HepG2 (cell line): Measurements from ENCODE around the gene YIF1B. TPM values are rescaled to one million over a fixed set of nuclear protein-coding genes. Genes with fewer than 3 reads are reported as not detected.

ENCODE experiments used
- ATAC-seq: fragments of 200-7000 bp; cut with Tn5 transposase; 3 replicates; pipeline ENCODE4 v1.9.1; 2020; ENCODE audit warnings: mild to moderate bottlenecking, moderate library complexity
- BruUV-seq: library from RNA; stranded (reverse); fragments of 400-500 nt; replicated peaks from 2 replicates; lab custom pipeline; 2021; lab: Mats Ljungman, UMichigan
- CTCF ChIA-PET: fragments of 300-600 bp; formaldehyde crosslinking; extraction: SDS; loops from one replicate; lab custom pipeline; 2021; ENCODE audit warnings: low total read pairs, inconsistent platforms, low intra/inter-chr PET ratio; lab: Yijun Ruan, JAX
- POLR2A ChIA-PET: fragments of 350-600 bp; sonication (Branson Sonifier 250); formaldehyde crosslinking; loops from one replicate; lab custom pipeline; 2020; ENCODE audit warnings: antibody characterized with exemption, inconsistent platforms; lab: Yijun Ruan, JAX
- DNase-seq: peaks from one replicate; pipeline ENCODE4 v3.0.0-alpha.2; 2015; ENCODE audit warnings: low spot score
- FAIRE-seq: peaks from 3 replicates; lab custom pipeline; 2011; peaks lifted over from hg19 to GRCh38; lab: Jason Lieb, UNC
- H2AFZ ChIP-seq: one replicate; pipeline ENCODE4 v1.6.1; 2011; ENCODE audit warnings: low read length, inconsistent platforms
- H3K27ac ChIP-seq: fragments of 300-600 bp; 3 replicates; pipeline ENCODE4 v1.8.0; 2011; ENCODE audit warnings: mixed run types, mild to moderate bottlenecking, mixed read lengths, low read length, inconsistent platforms; ENCODE audit not compliant: insufficient read depth; ENCODE audit errors: extremely low read length
- H3K27me3 ChIP-seq, 2 experiments: fragments of 200-600 bp in 1 of 2; 2 replicates in 1 of 2; 3 replicates in 1 of 2; pipeline versions ENCODE4 v1.6.0 to v1.8.0; 2011; ENCODE audit warnings: low read length in 2 of 2, mild to moderate bottlenecking in 2 of 2, moderate library complexity in 2 of 2, inconsistent platforms in 1 of 2; ENCODE audit not compliant: insufficient read depth in 2 of 2, control insufficient read depth in 1 of 2
- H3K36me3 ChIP-seq, 2 experiments: fragments of 200-600 bp in 1 of 2; replicated peaks in 1 of 2; 2 replicates in 1 of 2; 3 replicates in 1 of 2; pipeline versions ENCODE4 v1.5.1 to v1.8.0; 2011; ENCODE audit warnings: low read length in 2 of 2, inconsistent platforms in 1 of 2; ENCODE audit not compliant: insufficient read depth in 2 of 2, control insufficient read depth in 1 of 2
- H3K4me1 ChIP-seq: 2 replicates; pipeline ENCODE4 v1.5.1; 2012; ENCODE audit warnings: low read length, inconsistent platforms; ENCODE audit not compliant: insufficient read depth
- H3K4me2 ChIP-seq: 2 replicates; pipeline ENCODE4 v1.6.0; 2011; ENCODE audit warnings: low read depth, low read length, inconsistent platforms
- H3K4me3 ChIP-seq, 3 experiments: fragments of 200-600 bp in 1 of 3; sonication (generic), shearing (Covaris generic) in 1 of 3; replicated peaks in 1 of 3; 2 replicates each; pipeline ENCODE4 v1.5.1; 2011 to 2016; ENCODE audit warnings: low read length in 3 of 3, inconsistent platforms in 2 of 3, low read depth in 2 of 3, mild to moderate bottlenecking in 2 of 3, control low read depth in 1 of 3, mixed read lengths in 1 of 3; ENCODE audit not compliant: insufficient read depth in 1 of 3
- H3K79me2 ChIP-seq: one replicate; pipeline ENCODE4 v1.6.1; 2011; ENCODE audit warnings: low read length, inconsistent platforms; ENCODE audit not compliant: insufficient read depth
- H3K9ac ChIP-seq: 2 replicates; pipeline ENCODE4 v1.6.0; 2011; ENCODE audit warnings: mild to moderate bottlenecking, low read depth, low read length, inconsistent platforms; ENCODE audit not compliant: insufficient read depth
- H3K9me3 ChIP-seq: 2 replicates; pipeline ENCODE4 v1.5.1; 2012; ENCODE audit warnings: mild to moderate bottlenecking, low read length
- H4K20me1 ChIP-seq: 2 replicates; pipeline ENCODE4 v1.6.0; 2011; ENCODE audit warnings: inconsistent platforms, mild to moderate bottlenecking, low read length, moderate library complexity; ENCODE audit not compliant: insufficient read depth
- CBX5 ChIP-seq: sonication (generic); formaldehyde crosslinking; IDR thresholded peaks from 2 replicates; pipeline ENCODE4 v1.4.0; 2020; ENCODE audit warnings: missing genetic modification reagents, borderline replicate concordance
- CCDC6 ChIP-seq: sonication (generic); formaldehyde crosslinking; IDR thresholded peaks from 2 replicates; pipeline ENCODE4 v1.8.1; 2022; ENCODE audit warnings: mild to moderate bottlenecking, missing genetic modification reagents, moderate library complexity
- DPF2 ChIP-seq: sonication (generic); formaldehyde crosslinking; IDR thresholded peaks from 2 replicates; pipeline ENCODE4 v1.4.0; 2020; ENCODE audit warnings: mild to moderate bottlenecking, low read depth, missing genetic modification reagents, borderline replicate concordance
- HNRNPLL ChIP-seq: fragments of 200-400 bp; formaldehyde crosslinking; IDR thresholded peaks from 2 replicates; pipeline ENCODE4 v1.6.1; 2017; ENCODE audit warnings: mild to moderate bottlenecking, low read depth, low read length; ENCODE audit not compliant: poor library complexity, severe bottlenecking
- HOXA5 ChIP-seq: sonication (generic); formaldehyde crosslinking; IDR thresholded peaks from 2 replicates; pipeline ENCODE4 v1.4.0; 2020; ENCODE audit warnings: missing genetic modification reagents
- KDM2A ChIP-seq: sonication (generic); formaldehyde crosslinking; IDR thresholded peaks from 2 replicates; pipeline ENCODE4 v1.4.0; 2020; ENCODE audit warnings: low read depth, missing genetic modification reagents, borderline replicate concordance
- NCOA2 ChIP-seq: sonication (generic); formaldehyde crosslinking; IDR thresholded peaks from 2 replicates; pipeline ENCODE4 v1.8.0; 2022; ENCODE audit warnings: inconsistent platforms
- ZNF205 ChIP-seq: IDR thresholded peaks from 2 replicates; pipeline ENCODE4 v1.6.1; 2018; ENCODE audit warnings: missing biosample characterization, missing genetic modification reagents
- ZNF562 ChIP-seq: sonication (generic); formaldehyde crosslinking; IDR thresholded peaks from 2 replicates; pipeline ENCODE4 v1.8.0; 2022; ENCODE audit warnings: missing genetic modification reagents, borderline replicate concordance
- ZNF672 ChIP-seq: sonication (generic); formaldehyde crosslinking; IDR thresholded peaks from 2 replicates; pipeline ENCODE4 v1.8.1; 2022; ENCODE audit warnings: missing genetic modification reagents
- WGBS: methylation state at CpG from one replicate; pipeline ENCODE4 v1.1.6; 2017; ENCODE audit warnings: low lambda C conversion rate; 5-methylcytosine and 5-hydroxymethylcytosine counted together
- in situ Hi-C: cut with HindIII; loops from 2 replicates; pipeline ENCODE4 v1.10.0; 2017; ENCODE audit warnings: low pct_unique_long_range_greater_than_20kb; ENCODE audit not compliant: extremely low pct_ligation_motif_present
- intact Hi-C: fragments of 100-400 bp; cut with micrococcal nuclease; formaldehyde crosslinking; loops from one replicate; pipeline ENCODE4 v1.10.0; 2022; ENCODE audit not compliant: unreplicated experiment
- polyA plus RNA-seq, 8 experiments: library from polyadenylated mRNA; depleted of rRNA in 3 of 8; stranded (reverse) in 7 of 8; unstranded in 1 of 8; fragments of >200 nt; fragmentation: Illumina TruSeq in 4 of 8; extraction: Trizol in 4 of 8; gene quantifications; 2 replicates each; pipeline versions ENCODE4 v1.2.1 to v1.2.3, GENCODE V29; 2011 to 2016; ENCODE audit warnings: low read depth in 4 of 8, missing spikeins in 1 of 8, mixed read lengths in 1 of 8; ENCODE audit not compliant: insufficient read depth in 1 of 8
- total RNA-seq, 5 experiments: library from RNA; depleted of rRNA; stranded (reverse); fragments of >200 nt; fragmentation: Illumina TruSeq; extraction: Trizol; gene quantifications; 2 replicates each; pipeline ENCODE4 v1.2.3, GENCODE V29; 2016; ENCODE audit warnings: low read depth in 1 of 5
- TF ChIP-seq, protein P1 (sequence below): sonication (generic); formaldehyde crosslinking; IDR thresholded peaks from 2 replicates; pipeline ENCODE4 v1.4.0; 2020; ENCODE audit warnings: missing genetic modification reagents
- TF ChIP-seq, protein P2 (sequence below): sonication (generic); formaldehyde crosslinking; IDR thresholded peaks from 2 replicates; pipeline ENCODE4 v1.8.0; 2023; ENCODE audit warnings: mild to moderate bottlenecking, missing genetic modification reagents

Gene YIF1B
- total and polyA plus RNA-seq, 2 of the 13 experiments (the other 11 are each of a cell fraction or from before 2014, with no cell fraction given): 41.4 to 85.2 TPM

DNA sequence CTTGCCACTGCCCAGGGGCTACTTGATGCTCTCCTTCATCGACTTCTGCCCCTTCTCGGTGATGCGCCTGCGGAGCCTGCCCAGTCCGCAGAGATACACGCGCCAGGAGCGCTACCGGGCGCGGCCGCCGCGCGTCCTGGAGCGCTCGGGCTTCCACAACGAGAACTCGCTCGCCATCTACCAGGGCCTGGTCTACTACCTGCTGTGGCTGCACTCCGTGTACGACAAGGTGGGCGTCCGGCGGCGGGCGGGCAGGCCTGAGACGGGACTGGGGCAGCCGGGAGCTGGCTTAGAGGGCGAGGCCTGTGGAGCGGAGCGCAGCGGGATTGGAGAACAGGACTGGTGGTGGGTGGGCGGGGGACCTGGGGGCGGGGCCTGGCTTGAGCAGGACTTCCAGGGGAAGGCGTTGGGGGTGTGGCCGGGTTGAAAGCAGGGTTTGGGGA is 45.9 kb upstream of the YIF1B start:
- no peaks in the 10 kb centered on the region for H4K20me1 ChIP-seq
- ATAC-seq (peak; percentile 87), DNase-seq (peak; percentile 66), FAIRE-seq (no peak)
- ChIA-PET POLR2A (interaction anchor here (0.9 to 2.2 kb wide), 4 partner anchors 13 to 41 kb away, joined by 3 to 24 read pairs (median 4); partner anchors contain the start of genes FAM98C, GGN, PSMD8 and SPRED3), CTCF (no interaction called here)
- intact Hi-C loops: loop anchor here (1.0 kb wide), 1 partner anchor 9 kb away; no protein-coding TSS in a partner anchor
- peak overlapping the region; percentile 57 to 75 (median 62); a peak in 4 of 6 replicates for H3K4me3 ChIP-seq
- no peak overlapping the region for H2AFZ ChIP-seq
- 2% methylated on average over 16 of the region's 37 CpGs for WGBS
- no peak overlapping the region for H3K27ac ChIP-seq
- H3K36me3 ChIP-seq: no peaks in the 10 kb centered on the region
- no peaks in the 10 kb centered on the region for H3K9me3 ChIP-seq
- peak overlapping the region; percentile 88 for H3K4me2 ChIP-seq
- BruUV-seq: no TSS peak
- in situ Hi-C loops: no loop called here
- peak; percentile 79 for TF ChIP-seq HNRNPLL
- TF ChIP-seq NCOA2 (CRISPR knock-in tag): no peak
- TF ChIP-seq, protein P1, sequence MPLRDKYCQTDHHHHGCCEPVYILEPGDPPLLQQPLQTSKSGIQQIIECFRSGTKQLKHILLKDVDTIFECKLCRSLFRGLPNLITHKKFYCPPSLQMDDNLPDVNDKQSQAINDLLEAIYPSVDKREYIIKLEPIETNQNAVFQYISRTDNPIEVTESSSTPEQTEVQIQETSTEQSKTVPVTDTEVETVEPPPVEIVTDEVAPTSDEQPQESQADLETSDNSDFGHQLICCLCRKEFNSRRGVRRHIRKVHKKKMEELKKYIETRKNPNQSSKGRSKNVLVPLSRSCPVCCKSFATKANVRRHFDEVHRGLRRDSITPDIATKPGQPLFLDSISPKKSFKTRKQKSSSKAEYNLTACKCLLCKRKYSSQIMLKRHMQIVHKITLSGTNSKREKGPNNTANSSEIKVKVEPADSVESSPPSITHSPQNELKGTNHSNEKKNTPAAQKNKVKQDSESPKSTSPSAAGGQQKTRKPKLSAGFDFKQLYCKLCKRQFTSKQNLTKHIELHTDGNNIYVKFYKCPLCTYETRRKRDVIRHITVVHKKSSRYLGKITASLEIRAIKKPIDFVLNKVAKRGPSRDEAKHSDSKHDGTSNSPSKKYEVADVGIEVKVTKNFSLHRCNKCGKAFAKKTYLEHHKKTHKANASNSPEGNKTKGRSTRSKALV (CRISPR knock-in tag): peak; percentile 87
- no peak for TF ChIP-seq ZNF672 (CRISPR knock-in tag)
- TF ChIP-seq CBX5 (CRISPR knock-in tag): 0 out of 2 replicates have a peak, but pooled peaks have one; percentile 3
- no peak for TF ChIP-seq CCDC6 (CRISPR knock-in tag)
- TF ChIP-seq ZNF562 (CRISPR knock-in tag): no peak
- TF ChIP-seq KDM2A (CRISPR knock-in tag): no peak; the same call in 1 of the 2 replicates
- 0 out of 2 replicates have a peak, but pooled peaks have one; percentile 43 for TF ChIP-seq ZNF205 (CRISPR knock-in tag)
- no peak for TF ChIP-seq HOXA5
- TF ChIP-seq, protein P2, sequence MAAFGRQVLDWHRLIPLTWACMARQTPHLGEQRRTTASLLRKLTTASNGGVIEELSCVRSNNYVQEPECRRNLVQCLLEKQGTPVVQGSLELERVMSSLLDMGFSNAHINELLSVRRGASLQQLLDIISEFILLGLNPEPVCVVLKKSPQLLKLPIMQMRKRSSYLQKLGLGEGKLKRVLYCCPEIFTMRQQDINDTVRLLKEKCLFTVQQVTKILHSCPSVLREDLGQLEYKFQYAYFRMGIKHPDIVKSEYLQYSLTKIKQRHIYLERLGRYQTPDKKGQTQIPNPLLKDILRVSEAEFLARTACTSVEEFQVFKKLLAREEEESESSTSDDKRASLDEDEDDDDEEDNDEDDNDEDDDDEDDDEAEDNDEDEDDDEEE (CRISPR knock-in tag): no peak
- no peak for TF ChIP-seq DPF2 (CRISPR knock-in tag)
- H3K79me2 ChIP-seq: no peaks in the 10 kb centered on the region
- no peak overlapping the region for H3K9ac ChIP-seq
- peaks cover 16 to 49% of the 10 kb centered on the region in 2 experiments; a peak in 4 of 5 replicates for H3K27me3 ChIP-seq
- H3K4me1 ChIP-seq: peaks cover 30% of the 10 kb centered on the region
